HG02840 (cell line): ENCODE data around the gene ZNF528.

ENCODE experiments used
- ATAC-seq: cut with Tn5 transposase; IDR thresholded peaks from one replicate; pipeline ENCODE4 v1.9.1; 2021; ENCODE audit warnings: mild to moderate bottlenecking, moderate library complexity, moderate number of reproducible peaks; ENCODE audit not compliant: unreplicated experiment, low FRiP score

The ZNF528 gene

GRCh38 chr19:52397310-52398080 is at the start of gene ZNF528:
Gene ZNF528 (plus strand): TSS chr19:52397849. CDS start chr19:52402014, 4,165 bp downstream.
- peak; percentile 73 for ATAC-seq

- no peak for ATAC-seq
Measured at GRCh38 chr19:52351512-52351911, 46.1 kb upstream of the ZNF528 start.

GRCh38 chr19:52366414-52366824 is 31.2 kb upstream of the ZNF528 start:
- ATAC-seq: no peak

GRCh38 chr19:52369559-52370340 is 27.9 kb upstream of the ZNF528 start, which contains the start of gene ZNF880:
Gene ZNF880 (plus strand): TSS chr19:52369923. CDS start chr19:52369966, 43 bp downstream.
- ATAC-seq: no peak

- ATAC-seq: no peak
Measured at GRCh38 chr19:52370341-52370710, 27.3 kb upstream of the ZNF528 start.

GRCh38 chr19:52391135-52391534 is 6.5 kb upstream of the ZNF528 start:
- no peak for ATAC-seq

- no peak for ATAC-seq
Measured at GRCh38 chr19:52398081-52398441, 412 bp downstream of the ZNF528 start.

- no peak for ATAC-seq
Measured at GRCh38 chr19:52410276-52410675, 12.6 kb downstream of the ZNF528 start.

- ATAC-seq: no peak
Measured at GRCh38 chr19:52415711-52416110, 18.1 kb downstream of the ZNF528 start.

- no peak for ATAC-seq
Measured at GRCh38 chr19:52428937-52429336, 31.3 kb downstream of the ZNF528 start, which contains the start of gene ZNF534. Gene ZNF534 (plus strand): TSS chr19:52429148. CDS start chr19:52431475, 2,327 bp downstream.

GRCh38 chr19:52442179-52442578 is 44.5 kb downstream of the ZNF528 start:
- no peak for ATAC-seq

- ATAC-seq: no peak
Measured at GRCh38 chr19:52444506-52444905, 46.9 kb downstream of the ZNF528 start.

- no peak for ATAC-seq
Measured at GRCh38 chr19:52451241-52451640, 53.6 kb downstream of the ZNF528 start.

- ATAC-seq: no peak
Measured at GRCh38 chr19:52453324-52454094, 55.9 kb downstream of the ZNF528 start, which contains the start of gene ZNF578. Gene ZNF578 (plus strand): TSS chr19:52453553. CDS start chr19:52501846, 48,293 bp downstream.

GRCh38 chr19:52464798-52465470 is 67.3 kb downstream of the ZNF528 start:
- ATAC-seq: no peak
